Colonic mucosa (tissue), 4 donors: ENCODE measurements around the gene C2orf81. TPM values are rescaled to one million over a fixed set of nuclear protein-coding genes. Genes with fewer than 3 reads are reported as not detected.

Experiments
- DNase-seq: peaks from one replicate; pipeline ENCODE4 v3.0.0-alpha.2; 2020
- H3K27ac ChIP-seq: fragments of 200-600 bp; one replicate; pipeline ENCODE4 v1.8.0; 2021
- H3K27me3 ChIP-seq: fragments of 200-600 bp; one replicate; pipeline ENCODE4 v1.8.0; 2021
- H3K36me3 ChIP-seq: fragments of 200-600 bp; one replicate; pipeline ENCODE4 v1.8.0; 2021
- H3K4me1 ChIP-seq: fragments of 200-600 bp; one replicate; pipeline ENCODE4 v1.8.0; 2021; ENCODE audit warnings: mild to moderate bottlenecking
- H3K4me3 ChIP-seq: fragments of 200-600 bp; one replicate; pipeline ENCODE4 v1.8.0; 2021
- H3K9ac ChIP-seq, 2 donors: one replicate each; pipeline ENCODE4 v1.7.0; 2013; ENCODE audit warnings: control low read depth in 2 of 2, low read depth in 2 of 2, low read length in 2 of 2
- H3K9me3 ChIP-seq: fragments of 200-600 bp; one replicate; pipeline ENCODE4 v1.8.0; 2021
- CTCF ChIP-seq: fragments of 200-600 bp; IDR thresholded peaks from one replicate; pipeline ENCODE4 v1.8.0; 2022; ENCODE audit warnings: antibody characterized with exemption, mild to moderate bottlenecking
- intact Hi-C: fragments of 100-400 bp; cut with DNase I; formaldehyde crosslinking; loops from one replicate; pipeline ENCODE4 v1.14.1; 2022
- total RNA-seq, 2 donors: library from RNA; stranded (reverse); fragmentation: NEBNext Ultra II Directional in 1 of 2; extraction: Animal tissue kit (Norgen Biotek cat#: 25700) in 1 of 2; gene quantifications; one replicate each; pipeline ENCODE4 v1.2.1, GENCODE V29; 2021
- donor health status: healthy.
- donor health status: DM: no; HTN: no; CAD: no.
- donor health status: DM: no; HTN: no; CAD: no.

The C2orf81 gene
- total RNA-seq, 2 donors from 2014 or later, result 0.62 to 1.1 TPM

DNA sequence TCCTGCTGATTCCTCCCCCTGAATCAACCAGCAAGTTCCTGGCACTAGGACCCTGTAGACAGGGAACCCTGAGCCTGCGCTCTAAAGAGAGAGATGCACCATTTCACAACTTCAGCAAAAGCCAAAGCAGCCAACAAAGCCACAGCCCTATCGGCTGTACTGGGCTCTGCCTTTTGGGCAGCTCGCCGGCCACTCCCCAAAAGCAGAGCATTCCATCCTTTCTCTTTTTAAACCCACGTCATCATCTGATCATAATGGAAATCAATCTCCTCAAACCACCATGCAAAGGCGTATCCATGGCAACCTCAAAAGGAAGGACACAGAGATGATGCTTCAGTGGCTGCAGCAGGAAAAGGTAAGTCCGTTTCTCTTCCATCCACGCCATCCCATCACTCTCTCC lies 36.0 kb downstream of the C2orf81 start:
- H3K4me1 ChIP-seq, result peaks cover 10% of the 10 kb centered on the region
- H3K4me3 ChIP-seq, result no peak overlapping the region
- H3K9me3 ChIP-seq, result no peaks in the 10 kb centered on the region
- no peak for DNase-seq
- no peak overlapping the region for H3K27ac ChIP-seq
- TF ChIP-seq CTCF, result no peak
- intact Hi-C loops, result no loop called here
- no peaks in the 10 kb centered on the region for H3K36me3 ChIP-seq
- no peak overlapping the region for H3K9ac ChIP-seq
- H3K27me3 ChIP-seq, result no peaks in the 10 kb centered on the region

DNA sequence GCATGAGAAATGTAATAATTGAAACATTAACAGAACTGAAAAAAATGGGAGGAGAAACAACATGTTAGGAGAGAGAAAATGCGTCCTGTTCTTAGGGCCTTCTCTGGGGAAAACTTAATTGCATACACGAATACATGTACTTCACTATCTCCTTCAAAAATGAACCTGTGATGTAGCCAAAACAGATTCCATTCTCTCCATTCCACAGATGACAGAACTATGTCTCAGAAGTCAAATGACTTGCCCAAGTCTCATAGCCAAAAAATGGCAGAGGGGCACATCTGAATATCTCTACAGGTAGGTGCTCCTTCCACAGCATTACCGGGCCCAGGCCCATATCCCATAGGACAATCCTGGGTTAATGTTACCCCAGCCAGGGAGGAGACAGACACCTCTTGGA lies 37.4 kb downstream of the C2orf81 start:
- no peak overlapping the region for H3K4me3 ChIP-seq
- H3K27me3 ChIP-seq, result no peaks in the 10 kb centered on the region
- intact Hi-C loops, result no loop called here
- no peak for TF ChIP-seq CTCF
- peaks cover 3% of the 10 kb centered on the region for H3K4me1 ChIP-seq
- DNase-seq, result no peak
- no peaks in the 10 kb centered on the region for H3K9me3 ChIP-seq
- H3K36me3 ChIP-seq, result no peaks in the 10 kb centered on the region
- no peak overlapping the region for H3K9ac ChIP-seq
- H3K27ac ChIP-seq, result no peak overlapping the region

DNA sequence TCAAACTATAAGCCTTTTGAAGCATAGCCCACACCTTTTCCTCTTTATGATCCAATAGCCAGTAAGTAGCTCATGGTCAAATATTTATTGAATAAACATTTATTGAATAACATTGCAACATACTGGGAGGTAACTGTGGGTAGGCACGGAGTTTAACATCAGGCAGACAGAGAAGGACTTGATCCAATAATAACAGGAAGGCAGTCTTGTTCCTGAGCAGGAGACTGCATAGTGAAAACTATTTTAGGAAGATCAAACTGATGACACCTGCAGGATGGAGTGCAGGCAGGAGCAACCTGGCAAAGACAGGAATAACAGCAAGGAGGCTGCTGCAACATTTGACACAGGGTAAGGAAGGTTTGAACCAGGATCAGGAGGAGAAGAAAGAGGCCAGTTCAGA lies 38.2 kb downstream of the C2orf81 start:
- Histone ChIP-seq H3K9ac (no peak overlapping the region), H3K4me3 (no peak overlapping the region), H3K27ac (no peak overlapping the region), H3K4me1 (no peaks in the 10 kb centered on the region), H3K36me3 (no peaks in the 10 kb centered on the region), H3K9me3 (no peaks in the 10 kb centered on the region), H3K27me3 (no peaks in the 10 kb centered on the region)
- DNase-seq, result no peak
- intact Hi-C loops, result no loop called here
- no peak for TF ChIP-seq CTCF

GRCh38 chr2:74381751-74382150 lies 39.7 kb downstream of the C2orf81 start:
- Histone ChIP-seq H3K27ac (no peak overlapping the region), H3K27me3 (no peaks in the 10 kb centered on the region), H3K36me3 (no peaks in the 10 kb centered on the region), H3K4me3 (no peak overlapping the region), H3K9me3 (no peaks in the 10 kb centered on the region), H3K9ac (no peak overlapping the region), H3K4me1 (no peaks in the 10 kb centered on the region)
- TF ChIP-seq CTCF, result no peak
- intact Hi-C loops, result no loop called here
- DNase-seq, result no peak

- H3K27ac ChIP-seq, result no peak within 1 kb of the TSS
- H3K9me3 ChIP-seq, result no peaks in the 10 kb centered on the region
- peak; percentile 57 for DNase-seq
- no peaks in the 10 kb centered on the region for H3K36me3 ChIP-seq
- peak within 1 kb of the TSS; percentile 17 for H3K4me3 ChIP-seq
- no peaks in the 10 kb centered on the region for H3K27me3 ChIP-seq
- H3K9ac ChIP-seq, result peak within 1 kb of the TSS in 1 of 2 donors; percentile 68
- no peaks in the 10 kb centered on the region for H3K4me1 ChIP-seq
- intact Hi-C loops, result no loop called here
- TF ChIP-seq CTCF, result no peak
Observed at GRCh38 chr2:74379851-74380789, 41.3 kb downstream of the C2orf81 start, which contains the start of gene DCTN1. Gene DCTN1, minus strand, starts transcription at chr2:74380311. Its CDS starts 274 bp downstream, at chr2:74380037.
